Stimulated activated CD8-positive, alpha-beta memory T cell treated with anti-CD3 and anti-CD28 coated beads, Interleukin-15, amount 100 ng/mL, for 4 hours (primary cell): ENCODE results near the gene TECTA.
"Not testable (repeated sequence)": the region's sequence is repeated elsewhere in the genome, so short reads cannot be mapped to it uniquely, and the experiment has no call there.

Experiments used
- DNase-seq, 2 donors: peaks; one replicate each; pipeline ENCODE4 v3.0.0-alpha.2; 2020; ENCODE audit warnings: low read depth in 2 of 2

Gene TECTA

DNA sequence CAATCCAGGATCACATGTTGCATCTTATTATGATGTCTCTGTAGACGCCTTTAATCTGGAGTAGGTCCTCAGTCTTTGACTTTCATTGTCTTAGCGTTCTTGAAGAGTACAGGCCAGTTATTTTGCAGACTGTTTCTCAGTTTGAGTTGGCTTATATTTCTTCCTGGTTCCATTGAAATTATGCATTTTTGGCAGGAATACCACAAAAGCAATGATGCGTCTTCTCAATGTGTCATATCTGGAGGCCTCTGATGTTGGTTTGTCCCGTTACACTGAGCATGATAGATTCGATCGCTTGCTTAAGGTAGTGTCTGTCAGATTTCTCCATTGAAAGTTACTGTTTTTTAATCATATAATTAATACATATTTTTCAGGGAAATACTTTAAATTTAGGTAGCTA lies 30.6 kb downstream of the TECTA start:
- DNase-seq = no peak

DNA sequence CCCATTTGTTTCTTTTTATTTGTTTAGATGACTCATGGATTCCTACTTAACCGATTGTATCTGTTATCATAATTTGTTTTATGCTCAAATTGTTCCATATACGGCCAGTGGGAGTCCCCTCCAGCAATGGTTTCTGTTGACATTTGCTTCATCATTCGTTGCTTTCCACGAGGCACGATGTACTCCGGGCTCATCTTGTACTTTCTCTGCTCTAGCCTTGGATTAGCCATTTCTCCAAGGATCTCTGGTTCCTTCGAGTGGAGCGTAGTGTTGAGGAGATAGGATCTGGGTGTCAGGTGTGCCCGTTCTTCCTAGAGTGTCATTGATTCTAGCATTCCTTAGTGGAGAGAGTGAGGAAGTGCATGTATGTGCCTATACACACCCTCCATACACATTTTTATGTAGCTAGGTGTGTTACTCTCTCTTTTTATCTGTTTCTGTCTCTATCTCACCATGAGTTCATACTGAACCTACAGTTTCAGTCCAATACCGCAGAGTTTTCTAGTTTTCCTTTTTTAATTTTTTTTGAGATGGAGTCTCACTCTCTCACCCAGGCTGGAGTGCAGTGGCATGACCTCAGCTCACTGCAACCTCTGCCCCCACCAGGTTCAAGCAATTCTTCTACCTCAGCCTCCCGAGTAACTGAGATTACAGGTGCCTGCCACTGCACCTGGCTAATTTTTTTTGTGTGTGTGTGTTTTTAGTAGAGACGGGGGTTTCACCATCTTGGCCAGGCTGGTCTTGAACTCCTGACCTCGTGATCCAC lies 31.4 kb downstream of the TECTA start:
- no peak for DNase-seq

DNA sequence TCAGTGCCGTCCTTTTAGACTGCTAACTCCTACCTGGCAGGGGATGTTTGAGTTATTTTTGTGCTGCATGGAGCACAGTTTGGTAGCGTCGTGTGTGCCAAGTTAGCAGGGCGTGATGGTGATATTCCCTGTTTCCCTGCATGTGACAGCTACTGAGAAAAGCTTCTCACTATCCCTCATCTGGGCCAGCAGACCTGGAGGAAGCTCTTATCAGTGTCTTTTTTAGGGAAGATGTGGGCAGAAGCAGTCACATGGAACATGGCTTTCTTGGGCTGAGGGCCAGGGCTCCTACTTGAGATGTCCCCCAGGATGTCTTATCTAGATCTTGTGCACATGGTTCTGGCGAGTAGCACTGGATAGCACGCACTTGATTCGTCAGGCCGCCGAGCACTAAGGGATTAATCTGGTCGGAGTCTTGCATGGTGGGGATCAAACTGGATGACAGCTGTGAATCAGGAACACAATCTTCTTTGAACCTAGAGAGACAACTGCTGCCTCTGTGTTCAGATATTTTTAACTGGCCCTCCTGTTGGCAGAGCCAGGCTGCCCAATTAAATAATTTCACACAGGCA lies 33.8 kb downstream of the TECTA start:
- no peak for DNase-seq

DNA sequence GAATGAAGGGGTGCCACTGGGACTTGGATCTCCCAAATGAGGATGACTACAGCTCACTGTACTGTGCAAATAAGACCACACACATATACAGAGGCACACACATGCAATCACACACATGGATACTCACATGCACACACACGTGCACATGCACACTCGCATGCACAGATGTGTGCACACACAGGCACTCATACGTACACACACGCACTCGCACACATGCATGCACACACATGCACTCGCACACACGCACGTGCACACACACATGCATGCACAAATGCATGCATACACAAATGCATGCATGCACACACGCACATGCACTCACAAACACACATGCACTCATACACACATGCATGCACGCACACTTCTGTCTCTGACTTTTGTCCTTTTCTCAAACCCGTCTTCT lies 36.0 kb downstream of the TECTA start:
- DNase-seq = no peak

DNA sequence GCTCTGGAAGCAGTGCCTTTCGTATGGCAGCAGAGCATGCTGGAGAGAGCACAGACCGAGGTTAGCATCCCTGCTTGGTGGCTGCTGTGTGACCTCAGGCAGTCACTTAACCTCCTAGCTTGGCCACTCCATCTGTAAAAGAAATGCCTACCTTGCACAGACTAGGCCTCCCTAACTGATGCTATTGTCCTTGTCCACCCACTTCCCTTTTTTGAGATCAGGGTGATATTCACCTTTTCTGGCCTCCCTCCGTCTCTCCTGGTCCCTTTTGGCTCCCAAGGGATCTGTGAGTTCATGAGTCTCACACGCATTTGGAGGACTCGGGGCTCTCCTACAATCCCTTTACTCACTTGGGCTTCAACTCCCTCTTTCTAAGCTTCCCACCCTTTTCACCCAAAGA lies 37.2 kb downstream of the TECTA start:
- no peak for DNase-seq

DNA sequence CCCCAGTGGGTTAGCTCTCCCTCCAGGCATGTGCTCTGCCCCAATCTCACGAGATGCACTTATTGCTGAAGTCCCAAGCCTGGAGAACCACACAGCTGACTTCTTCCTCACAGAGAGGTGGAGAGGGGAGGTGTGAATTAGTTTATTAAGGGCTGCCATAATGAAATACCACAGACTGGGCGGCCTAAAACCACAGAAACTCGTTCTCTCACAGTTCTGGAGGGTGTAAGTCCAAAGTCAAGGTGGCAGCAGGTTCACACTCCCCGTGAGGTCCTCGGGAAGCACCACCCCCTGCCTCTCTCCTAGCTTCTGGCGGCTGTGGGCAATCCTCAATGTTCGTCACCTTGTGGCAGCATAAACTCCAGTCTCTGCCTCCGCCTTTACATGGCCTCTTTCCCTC lies 39.3 kb downstream of the TECTA start:
- no peak for DNase-seq

DNA sequence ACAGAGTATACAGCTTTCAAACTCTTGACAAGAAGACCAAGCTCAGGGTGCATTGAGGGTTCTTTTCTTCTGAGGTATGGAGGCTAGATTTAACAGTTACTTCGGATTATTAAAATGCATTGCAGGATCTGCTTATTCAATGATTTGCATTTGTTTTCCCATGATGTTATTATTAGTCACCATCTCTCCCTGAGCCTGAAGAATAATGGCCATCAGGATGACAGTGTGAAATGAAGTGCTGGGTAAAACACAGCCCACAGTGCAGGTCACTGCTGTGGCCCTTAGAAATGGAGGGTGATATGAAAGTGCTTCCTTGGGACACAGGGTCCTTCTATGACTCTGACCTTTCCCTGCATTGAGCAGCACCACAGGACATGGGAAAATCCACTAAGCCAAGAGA lies 40.0 kb downstream of the TECTA start:
- no peak for DNase-seq

DNA sequence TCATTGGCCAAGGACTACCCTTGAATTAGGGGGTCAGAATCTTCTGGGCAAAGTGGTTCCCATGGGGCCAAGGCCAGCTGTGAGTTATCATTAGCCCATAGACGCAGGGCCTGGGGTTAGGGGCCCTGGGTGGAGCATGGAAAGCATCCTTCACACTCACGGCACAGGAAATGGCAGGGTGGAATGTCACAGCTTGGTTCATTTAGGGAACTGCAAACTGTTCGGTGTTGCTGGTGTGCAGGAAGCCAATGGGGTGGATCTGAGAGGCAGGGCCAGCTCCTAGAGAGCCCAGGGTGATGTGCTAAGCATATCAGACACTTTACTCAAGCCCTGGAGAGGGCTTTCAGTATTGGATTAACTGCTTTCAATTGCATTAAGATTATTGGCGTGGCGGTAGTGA lies 42.9 kb downstream of the TECTA start:
- no peak for DNase-seq

DNA sequence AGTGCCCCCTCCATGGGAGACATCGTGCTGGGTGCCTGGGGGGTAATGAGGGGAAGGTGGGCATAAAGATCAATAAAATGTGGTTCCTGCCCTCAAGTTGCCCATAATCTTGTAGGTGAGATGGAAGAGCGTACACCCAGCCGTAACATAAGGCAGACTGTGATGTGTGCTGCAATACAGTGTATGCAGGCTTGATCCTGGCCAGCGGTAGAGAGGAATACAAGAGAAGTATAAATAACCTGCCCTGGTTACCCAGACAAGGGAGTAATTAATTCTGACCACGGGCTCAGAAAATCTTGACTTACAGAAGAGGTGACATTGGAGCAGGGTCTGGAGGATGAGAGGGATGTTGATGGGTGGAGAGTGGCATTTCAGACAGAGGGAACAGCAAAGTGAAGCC lies 43.7 kb downstream of the TECTA start:
- DNase-seq = no peak

DNA sequence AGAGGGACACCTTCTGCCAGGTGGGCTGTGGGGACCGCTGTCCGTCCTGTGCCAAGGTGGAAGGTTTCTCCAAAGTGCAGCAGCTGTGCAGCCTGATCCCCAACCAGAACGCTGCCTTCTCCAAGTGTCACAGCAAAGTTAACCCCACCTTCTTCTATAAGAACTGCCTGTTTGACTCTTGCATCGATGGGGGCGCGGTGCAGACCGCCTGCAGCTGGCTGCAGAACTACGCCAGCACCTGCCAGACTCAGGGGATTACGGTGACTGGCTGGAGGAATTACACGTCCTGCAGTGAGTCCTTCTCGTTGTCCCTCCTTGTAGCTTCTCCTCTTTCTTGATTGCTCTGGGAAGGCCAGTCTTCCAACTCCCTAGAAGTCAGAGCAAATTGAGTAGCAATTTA lies 44.8 kb downstream of the TECTA start:
- DNase-seq = no peak

DNA sequence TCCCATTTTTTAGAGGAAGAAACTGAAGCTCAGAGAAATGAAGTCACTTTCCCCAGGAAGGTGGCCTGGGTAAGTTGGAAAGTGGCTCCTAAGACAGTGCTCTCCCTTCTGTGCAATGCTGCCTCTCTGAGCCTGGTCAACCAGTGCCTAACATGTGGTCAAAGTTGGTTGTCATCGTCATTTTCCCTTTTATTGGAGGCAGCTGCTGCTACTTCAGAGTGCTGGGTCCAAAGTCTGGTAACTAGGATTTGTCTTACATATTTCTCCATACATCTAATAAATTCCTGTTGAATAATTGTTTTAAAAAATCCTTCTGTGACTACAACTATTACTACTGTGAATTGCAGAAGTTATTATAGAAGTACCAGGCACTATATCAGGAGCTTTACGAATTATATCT lies 48.1 kb downstream of the TECTA start:
- DNase-seq = no peak

DNA sequence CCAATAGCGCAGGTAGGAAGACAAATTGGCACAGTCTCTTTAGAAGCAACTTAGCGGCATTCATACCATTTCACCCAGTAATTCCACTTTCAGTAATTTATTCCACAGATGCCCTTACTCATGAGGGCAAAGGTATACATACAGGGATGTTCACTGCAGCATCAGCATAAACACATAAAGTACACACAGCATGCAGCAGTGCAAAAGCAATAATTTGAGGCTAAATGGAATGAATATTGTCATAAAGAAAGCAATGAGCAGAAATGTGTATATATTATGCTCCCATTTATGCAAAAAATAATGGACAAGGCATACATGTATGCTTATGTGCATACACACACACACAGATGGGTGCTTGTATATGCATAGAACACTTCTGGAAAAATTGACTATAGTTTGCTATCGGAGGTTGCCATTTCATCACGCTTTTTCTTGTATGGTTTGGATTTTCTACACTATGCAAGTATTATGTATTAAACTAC lies 50.2 kb downstream of the TECTA start:
- DNase-seq = no peak

DNA sequence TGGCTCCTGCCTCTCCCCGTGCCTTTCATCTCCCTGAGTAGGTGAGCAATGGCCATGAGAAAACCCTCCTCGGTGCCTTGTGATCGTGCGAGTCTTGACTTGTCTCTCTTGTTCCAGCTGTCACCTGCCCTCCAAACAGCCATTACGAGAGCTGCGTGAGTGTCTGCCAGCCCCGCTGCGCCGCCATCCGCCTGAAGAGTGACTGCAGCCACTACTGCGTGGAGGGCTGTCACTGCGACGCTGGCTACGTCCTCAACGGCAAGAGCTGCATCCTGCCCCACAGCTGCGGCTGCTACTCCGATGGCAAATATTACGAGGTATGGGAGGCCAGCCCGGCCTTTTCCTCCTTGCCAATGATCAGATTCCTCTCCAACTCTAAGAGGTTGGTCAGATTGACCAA lies 51.7 kb downstream of the TECTA start:
- no peak for DNase-seq

DNA sequence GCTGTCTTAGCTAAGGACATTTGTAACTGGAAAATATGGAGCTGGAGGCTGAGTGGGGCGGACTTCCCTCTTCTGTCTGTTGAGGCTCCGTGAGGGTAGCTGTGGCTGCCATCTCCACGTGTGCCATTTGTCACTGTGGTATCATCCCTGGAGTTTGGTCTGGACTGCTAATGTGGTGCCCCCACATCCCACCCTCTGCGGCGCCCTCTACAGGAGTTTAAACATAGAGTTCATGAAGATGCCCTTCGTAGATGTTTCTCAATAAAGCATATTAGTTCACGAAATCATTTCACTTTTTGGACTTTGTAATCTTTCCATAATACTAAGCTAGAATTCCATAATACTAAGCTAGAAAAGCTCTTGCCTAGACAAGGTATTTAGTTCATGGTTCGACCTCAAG lies 52.4 kb downstream of the TECTA start:
- DNase-seq = no peak

DNA sequence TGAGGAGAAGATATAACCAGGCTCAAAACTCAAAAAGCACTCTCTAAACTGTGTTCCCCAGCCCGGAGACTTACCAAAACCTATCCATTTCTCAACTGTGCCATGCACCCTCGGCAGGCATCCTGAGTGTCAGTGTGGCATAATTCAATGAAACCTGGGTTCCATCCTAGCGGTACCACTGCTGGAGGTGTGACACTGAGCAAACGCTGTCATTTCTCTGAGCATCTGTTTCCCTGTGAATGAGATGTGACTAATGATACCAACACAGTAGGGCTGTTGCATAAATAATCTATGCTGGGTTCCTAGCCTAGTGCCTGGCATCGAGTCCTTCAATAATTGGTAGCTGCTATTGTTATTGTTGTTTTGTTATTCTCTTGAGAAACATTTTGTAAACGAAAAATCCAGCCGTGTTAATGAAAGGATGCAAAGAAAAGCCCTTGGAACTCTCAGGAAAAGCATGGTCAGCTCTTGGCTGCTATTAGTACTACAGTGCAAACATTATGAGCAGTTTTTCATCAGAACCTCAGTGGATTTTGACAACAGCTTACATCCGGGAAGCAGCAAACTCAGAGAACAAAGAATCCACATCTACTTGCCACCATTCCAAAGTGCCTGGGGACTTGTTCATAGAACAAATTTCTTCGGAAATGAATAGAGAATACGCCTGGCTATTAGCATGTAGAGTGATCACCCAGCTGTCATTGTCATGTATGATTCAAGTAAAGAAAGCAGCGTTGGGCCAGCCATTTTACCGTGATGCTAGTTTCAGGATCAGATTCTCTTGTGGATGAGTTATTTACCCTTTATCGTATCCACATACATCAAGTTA lies 53.7 kb downstream of the TECTA start:
- DNase-seq = no peak

DNA sequence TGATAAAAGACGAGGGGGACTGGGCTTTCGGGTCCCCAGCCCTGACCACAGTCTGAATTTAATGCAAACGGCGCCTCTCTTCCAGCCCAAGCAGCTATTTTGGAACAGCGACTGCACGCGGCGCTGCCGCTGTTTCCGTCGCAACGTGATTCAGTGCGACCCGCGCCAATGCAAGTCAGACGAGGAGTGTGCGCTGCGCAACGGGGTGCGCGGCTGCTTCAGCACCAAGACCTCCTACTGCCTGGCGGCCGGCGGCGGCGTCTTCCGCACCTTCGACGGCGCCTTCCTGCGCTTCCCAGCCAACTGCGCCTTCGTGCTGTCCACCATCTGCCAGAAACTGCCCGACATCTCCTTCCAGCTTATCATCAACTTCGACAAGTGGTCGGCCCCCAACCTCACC lies 56.7 kb downstream of the TECTA start:
- DNase-seq = no peak

DNA sequence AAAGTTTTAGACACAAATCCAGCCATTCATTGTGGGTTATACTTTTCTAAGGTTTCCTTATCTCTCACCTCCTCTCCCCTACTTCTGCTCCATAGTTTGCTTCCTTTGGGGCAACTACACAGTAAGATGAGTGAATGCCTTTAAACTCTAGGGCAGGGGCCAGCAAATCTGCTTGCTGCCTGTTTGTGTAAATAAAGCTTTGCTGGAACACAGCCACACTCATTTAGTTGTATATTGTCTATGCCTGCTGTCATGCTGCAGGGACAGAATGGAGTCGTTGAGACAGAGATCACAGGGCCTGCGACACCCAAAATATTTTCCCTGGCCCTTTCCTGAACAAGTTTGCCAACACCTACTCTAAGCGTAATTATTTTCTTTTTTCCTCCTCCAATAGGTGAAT lies 58.7 kb downstream of the TECTA start:
- no peak for DNase-seq

DNA sequence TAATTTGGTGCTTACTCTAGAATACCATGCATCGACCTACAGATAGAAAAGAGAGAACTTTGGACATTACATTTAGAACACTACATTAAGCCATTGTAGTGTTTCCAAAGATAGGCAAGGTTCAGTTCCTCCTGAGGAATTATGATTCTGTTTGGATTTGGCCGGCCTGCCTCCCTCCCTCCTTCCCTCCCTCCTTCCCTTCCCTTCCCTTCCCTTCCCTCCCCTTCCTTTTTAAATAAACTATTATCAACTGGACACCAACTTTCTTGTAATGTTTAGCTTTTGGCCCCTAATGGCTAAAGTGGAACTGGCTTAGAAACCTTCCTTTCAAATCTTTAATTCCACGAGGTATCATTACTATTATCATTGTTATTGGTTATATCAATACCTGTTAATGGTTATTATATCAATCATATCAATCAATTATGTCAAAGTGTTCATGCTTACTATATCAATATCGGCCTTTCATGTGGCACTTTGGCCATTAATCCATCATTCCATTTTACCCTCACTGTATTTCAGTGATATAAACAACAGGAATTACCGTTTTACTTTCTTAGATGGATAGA lies 60.4 kb downstream of the TECTA start:
- DNase-seq = no peak

DNA sequence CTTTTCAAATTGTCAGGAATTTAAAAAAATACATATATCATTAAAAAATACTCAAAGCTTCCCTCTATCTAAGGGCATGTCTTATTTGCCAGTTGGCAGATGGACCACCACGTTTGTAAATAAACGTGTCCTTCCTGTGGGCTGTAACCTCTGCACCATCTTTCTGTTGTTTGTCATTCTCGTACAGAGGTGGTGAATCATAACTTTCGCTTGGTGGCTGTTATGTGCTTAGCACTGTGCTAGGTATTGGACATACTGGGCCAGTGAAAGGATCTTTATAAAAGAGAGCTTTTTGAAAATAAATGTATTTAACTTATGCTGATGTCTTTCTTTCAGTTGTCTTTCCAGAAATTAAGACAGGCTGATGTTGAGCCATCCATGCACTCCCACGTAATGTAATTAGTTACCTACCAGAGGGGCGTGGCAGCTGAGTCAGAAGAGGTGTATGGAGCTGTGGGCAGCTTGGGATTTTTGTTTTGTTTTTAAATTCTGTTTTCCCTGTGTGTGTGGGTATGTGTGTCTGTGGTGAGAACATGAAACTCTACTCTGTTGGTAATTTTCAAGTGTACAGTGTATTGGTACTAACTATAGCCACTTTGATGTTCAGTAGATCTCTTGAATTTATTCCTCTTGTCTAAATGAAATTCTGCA lies 62.7 kb downstream of the TECTA start:
- DNase-seq = no peak

DNA sequence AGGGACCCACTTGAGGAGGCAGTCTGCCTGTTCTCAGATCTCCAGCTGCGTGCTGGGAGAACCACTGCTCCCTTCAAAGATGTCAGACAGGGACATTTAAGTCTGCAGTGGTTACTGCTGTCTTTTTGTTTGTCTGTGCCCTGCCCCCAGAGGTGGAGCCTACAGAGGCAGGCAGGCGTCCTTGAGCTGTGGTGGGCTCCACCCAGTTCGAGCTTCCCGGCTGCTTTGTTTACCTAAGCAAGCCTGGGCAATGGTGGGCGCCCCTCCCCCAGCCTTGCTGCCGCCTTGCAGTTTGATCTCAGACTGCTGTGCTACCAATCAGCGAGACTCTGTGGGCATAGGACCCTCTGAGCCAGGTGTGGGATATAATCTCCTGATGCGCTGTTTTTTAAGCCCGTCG lies 76.6 kb downstream of the TECTA start:
- DNase-seq = not testable (repeated sequence)

DNA sequence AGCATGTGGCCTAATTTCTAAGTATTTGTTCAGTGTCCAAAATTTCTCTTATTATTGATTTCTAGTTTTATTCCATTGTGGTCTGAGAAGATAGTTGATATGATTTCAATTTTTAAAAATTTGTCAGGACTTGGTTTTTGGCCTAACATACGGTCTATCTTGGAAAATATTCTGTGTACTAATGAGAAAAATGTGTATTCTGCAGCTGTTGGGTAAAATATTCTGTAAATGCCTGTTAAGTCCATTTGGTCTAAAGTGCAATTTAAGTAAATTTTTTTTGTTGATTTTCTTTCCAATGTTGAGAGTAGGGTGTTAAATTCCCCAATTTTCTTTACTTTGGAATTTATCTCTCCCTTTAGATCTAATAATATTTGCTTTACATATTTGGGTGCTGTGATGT lies 78.3 kb downstream of the TECTA start:
- DNase-seq = no peak

DNA sequence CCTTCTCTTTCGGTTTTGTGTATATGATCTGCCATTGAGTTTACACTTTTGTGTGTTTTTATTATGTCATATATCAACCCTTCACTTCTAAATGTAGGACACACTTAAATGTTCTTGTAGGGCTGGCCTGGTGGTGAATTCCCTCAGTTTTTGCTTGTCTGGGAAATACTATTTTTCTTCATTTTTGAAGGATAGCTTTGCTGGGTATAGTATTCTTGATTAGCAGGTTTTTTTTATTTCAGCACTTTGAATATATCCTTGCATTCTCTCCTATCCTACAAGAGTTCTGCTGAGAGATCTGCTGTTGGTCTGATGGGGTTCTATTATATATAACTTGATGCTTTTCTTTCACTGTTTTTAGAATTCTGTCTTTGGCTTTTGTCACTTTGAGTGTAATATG lies 79.1 kb downstream of the TECTA start:
- DNase-seq = no peak
